Fibroblast of pulmonary artery (primary cell): ENCODE measurements around the gene SIGLEC10.
"Not testable (repeated sequence)": the region's sequence is repeated elsewhere in the genome, so short reads cannot be mapped to it uniquely, and the experiment has no call there.

Experiments
- DNase-seq: peaks from one replicate; pipeline ENCODE4 v3.0.0-alpha.2; 2010; ENCODE audit warnings: low read depth
- H3K4me3 ChIP-seq: replicated peaks from 2 replicates; pipeline ENCODE4 v1.5.1; 2011; ENCODE audit warnings: low read depth, mild to moderate bottlenecking, control low read depth, low read length, moderate library complexity
- TF ChIP-seq, protein P1 (sequence below): IDR thresholded peaks from 2 replicates; pipeline ENCODE4 v1.5.1; 2011; ENCODE audit warnings: mild to moderate bottlenecking, control low read depth, low read length, inconsistent platforms; ENCODE audit errors: missing control alignments

SIGLEC10 gene

GRCh38 chr19:51434456-51434855 is 17.0 kb upstream of the SIGLEC10 start:
- H3K4me3 ChIP-seq = no peak overlapping the region
- TF ChIP-seq, protein P1, sequence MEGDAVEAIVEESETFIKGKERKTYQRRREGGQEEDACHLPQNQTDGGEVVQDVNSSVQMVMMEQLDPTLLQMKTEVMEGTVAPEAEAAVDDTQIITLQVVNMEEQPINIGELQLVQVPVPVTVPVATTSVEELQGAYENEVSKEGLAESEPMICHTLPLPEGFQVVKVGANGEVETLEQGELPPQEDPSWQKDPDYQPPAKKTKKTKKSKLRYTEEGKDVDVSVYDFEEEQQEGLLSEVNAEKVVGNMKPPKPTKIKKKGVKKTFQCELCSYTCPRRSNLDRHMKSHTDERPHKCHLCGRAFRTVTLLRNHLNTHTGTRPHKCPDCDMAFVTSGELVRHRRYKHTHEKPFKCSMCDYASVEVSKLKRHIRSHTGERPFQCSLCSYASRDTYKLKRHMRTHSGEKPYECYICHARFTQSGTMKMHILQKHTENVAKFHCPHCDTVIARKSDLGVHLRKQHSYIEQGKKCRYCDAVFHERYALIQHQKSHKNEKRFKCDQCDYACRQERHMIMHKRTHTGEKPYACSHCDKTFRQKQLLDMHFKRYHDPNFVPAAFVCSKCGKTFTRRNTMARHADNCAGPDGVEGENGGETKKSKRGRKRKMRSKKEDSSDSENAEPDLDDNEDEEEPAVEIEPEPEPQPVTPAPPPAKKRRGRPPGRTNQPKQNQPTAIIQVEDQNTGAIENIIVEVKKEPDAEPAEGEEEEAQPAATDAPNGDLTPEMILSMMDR = no peak
- DNase-seq = no peak

DNA sequence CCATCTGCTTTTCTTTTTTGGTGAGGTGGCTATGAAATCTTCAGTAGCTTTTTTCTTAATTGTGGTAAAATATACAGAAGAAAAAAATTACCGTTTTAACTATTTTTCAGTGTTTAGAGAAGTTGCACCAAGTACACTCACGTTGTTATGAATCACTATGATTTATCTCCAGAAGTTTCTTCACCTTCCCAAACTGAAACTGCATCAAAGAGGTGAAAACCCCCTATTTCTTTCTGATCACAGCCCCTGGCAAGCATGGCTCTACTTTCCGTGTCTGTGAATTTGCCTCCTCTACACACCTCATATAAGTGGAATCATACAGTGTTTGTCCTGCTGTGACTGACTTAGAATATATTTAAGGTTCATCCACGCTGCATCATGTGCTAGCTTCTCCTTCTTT is 15.6 kb upstream of the SIGLEC10 start:
- TF ChIP-seq, protein P1 = no peak
- no peak overlapping the region for H3K4me3 ChIP-seq
- DNase-seq = no peak

DNA sequence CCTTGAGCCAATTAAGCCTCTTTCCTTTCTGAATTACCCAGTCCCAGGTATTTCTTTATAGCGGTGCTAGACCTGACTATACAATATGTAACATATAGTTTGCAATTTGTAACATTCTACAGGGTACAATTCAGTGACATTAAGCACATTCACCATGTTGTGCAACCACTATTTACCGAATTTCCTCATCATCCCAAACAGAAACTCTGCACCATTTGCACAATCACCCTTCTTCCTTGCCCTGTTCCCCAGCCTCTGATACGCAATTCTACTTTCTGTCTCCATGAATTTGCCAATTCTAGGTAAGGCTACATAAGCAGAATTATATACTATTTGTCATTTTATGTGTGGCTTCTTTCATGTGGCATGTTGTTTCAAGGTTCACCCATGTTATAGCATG is 13.7 kb upstream of the SIGLEC10 start:
- DNase-seq = no peak
- TF ChIP-seq, protein P1 = no peak
- no peak overlapping the region for H3K4me3 ChIP-seq

- DNase-seq = no peak
- TF ChIP-seq, protein P1 = no peak
- H3K4me3 ChIP-seq = no peak overlapping the region
These were observed 12.8 kb upstream of the SIGLEC10 start for GRCh38 chr19:51430221-51430620.

- TF ChIP-seq, protein P1 = no peak
- H3K4me3 ChIP-seq = no peak overlapping the region
- DNase-seq = no peak
These were observed 9.8 kb upstream of the SIGLEC10 start for GRCh38 chr19:51427201-51427600.

DNA sequence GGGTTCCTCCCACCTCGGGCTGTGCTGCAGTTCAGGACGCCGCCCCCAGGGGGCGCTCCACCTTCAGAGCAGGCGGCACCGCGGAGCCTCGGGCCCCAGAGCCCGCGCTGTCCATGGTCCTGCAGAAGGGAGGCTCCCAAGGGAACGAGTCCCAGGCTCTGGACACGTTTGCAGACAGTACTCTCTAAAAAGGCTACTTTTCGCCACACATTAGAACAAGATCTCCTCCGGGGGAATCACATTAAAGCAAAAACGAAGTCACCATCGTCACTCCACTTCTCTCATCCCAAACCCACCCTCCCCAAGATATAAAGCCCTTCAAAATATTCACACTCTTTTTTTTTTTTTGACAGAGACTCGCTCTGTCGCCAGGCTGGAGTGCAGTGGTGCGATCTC is 4.6 kb upstream of the SIGLEC10 start:
- H3K4me3 ChIP-seq = no peak overlapping the region
- DNase-seq = peak; percentile 76
- TF ChIP-seq, protein P1 = peak; percentile 99

DNA sequence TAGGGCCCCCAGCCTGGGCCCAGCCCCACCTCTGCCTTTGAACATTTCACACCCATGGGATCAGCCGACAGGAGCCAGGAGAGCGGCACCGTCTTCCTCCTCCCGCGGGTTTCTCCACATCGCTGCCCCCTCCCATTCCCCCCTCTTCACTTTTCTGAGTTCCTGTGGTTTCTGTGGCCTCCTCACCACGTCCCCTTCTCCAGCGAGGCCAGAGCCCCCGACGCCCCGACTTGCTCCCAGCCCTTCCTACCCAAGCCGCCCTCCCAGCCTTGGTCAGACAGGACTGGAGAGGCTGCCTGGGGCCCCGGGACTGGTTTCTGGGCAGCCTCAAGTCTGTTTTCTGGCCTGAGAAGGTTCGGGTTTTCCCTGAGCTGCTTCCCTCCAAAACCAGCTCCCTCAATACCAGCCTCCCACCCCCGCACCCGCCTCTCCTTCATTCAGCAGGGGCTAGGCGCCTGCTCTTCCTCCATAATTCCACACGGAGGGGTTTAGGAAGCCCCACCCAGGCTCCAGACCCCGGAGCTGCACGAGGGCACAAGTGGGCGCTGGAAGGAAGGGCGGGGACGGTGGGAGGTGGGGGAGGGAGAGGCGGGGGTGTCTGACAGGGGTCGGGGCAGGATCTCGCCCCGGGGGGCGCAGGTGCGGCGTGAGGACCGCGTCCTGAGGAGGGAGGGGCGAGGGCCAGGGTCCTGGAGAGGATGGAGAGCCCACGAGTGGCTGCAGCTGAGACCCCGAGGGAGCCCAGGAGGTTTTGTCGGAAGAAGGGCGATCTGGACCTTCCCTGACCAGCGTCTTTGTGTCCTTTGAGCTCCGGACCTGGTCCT is 4.0 kb upstream of the SIGLEC10 start:
- TF ChIP-seq, protein P1 = no peak
- no peak overlapping the region for H3K4me3 ChIP-seq
- no peak for DNase-seq

DNA sequence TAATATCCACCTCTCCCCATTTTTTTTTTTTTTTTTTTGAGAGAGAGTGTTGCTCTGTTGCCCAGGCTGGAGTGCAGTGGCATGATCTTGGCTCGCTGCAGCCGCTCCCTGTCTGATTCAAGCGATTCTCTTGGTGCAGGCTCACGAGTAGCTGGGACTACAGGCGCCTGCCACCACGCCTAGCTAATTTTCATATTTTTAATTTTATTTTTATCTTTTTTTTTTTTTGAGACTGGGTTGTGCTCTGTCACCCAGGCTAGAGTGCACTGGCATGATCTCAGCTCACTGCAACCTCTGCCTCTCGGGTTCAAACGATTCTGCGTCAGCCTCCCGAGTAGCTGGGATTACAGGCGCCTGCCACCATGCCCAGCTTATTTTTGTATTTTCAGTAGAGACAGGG is 3.1 kb upstream of the SIGLEC10 start:
- H3K4me3 ChIP-seq, DNase-seq: not testable (repeated sequence)
